NCI-H2081 treated with DMSO at 0.1 percent for 48 hours (cell line): ENCODE measurements around the gene CBARP.
"Not testable (repeated sequence)": the region's sequence is repeated elsewhere in the genome, so short reads cannot be mapped to it uniquely, and the experiment has no call there.

Experiments
- DNase-seq: peaks from one replicate; lab custom pipeline; 2025; lab: John Stamatoyannopoulos, UW

Gene CBARP

DNA sequence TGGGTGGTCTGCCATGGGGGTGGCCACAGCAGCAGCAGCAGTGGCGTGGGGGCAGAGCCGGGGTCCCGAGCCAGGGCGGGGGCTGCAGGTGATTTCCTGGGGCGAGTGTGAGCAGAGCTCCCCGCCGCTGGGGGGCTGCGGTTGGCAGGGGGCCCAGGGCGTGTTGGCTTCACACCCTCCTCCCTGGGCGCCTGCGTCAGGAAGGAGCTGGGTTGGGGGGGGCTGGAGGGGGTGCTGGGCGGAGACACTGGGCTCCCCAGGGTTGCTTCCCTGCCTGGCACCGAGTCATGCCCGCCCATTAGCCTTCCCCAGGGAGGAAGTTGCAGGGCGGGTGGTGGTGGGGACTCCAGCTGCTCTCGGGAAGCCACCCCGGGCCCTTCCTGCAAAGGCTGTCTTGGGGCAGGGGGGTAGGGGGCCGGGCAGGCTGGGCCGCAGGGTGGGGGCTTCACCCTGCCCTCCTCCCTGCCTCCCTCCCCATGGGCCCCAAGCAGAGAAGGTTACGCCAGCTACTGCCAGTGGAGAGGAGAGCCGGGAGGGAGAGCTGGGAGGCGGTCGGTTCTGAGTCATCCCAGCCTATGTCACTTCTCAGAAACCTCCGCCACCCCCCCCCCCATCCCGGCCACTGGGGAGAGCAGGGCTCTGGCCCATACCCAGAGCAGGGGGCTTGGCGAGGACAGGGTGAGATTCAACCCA is 15.2 kb upstream of the CBARP start:
- DNase-seq = peak; percentile 37

DNA sequence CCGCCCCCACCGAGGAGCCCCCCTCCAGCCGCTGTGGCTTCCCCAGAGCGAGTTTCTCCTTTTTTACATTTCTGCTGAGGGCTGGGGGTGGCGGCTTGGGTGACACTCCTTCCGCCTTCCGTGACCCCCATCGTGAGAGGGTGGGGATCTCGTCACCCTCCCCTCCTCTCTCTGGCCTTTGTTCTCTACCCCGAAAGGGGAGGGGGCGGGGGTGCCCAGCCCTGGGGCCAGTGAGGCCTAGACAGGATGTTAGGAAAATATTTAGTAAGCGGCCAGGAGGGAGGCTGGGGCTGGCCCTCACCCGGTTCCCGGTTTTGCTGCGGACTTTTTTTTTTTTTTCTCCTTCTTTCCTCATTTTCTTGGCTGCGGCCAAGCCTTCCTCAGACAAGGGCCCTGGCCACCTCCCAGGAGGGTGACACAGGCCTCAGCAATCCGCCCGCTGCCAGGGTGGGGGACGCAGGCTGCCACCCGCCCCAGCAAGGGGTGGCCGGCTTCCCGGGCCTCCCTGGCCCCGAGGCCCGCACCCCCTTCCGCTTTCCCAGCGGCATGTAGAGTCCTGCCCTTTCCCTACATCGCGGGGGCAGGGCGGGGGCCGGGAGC is 14.5 kb upstream of the CBARP start:
- DNase-seq = no peak

DNA sequence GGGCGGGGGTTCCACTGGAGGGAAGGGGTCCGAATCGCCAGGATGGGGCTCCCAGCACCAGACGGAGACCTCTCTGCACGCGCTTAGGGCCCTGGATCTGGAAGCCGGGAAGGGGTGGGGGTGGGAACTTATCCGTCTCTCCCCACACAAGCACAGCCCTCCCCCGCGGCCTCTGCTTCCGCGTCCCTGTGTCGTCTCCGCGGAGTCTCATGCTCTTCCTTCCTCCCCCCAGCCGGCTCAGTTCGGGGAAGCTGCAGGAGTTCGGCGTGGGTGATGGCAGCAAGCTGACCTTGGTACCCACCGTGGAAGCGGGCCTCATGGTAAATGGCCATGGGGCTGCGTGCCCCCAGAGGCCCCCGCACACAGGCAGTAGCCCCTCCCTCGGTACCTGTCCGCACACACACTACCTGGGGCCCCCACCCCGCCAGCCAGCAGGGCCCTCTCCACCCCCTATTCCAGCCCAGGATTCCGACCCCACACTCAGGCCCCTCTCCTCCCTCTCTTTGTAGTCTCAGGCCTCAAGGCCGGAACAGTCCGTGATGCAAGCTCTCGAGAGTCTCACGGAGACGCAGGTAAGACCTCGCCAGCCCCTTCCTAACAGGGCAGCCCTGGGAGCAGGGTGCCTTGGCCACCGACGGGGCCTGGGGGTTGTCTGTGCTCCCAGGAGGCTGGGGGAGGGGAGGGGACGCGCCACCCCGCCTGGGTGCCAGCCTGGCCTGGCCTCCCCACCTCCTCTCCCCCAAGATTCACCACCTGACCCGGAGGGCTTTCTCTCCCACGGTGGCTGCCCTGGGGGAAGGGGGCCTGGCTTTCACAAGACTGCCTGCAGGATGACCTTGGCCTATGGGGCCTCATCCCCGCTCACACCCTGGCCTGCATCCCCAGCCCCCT is 13.8 kb upstream of the CBARP start:
- DNase-seq = no peak

DNA sequence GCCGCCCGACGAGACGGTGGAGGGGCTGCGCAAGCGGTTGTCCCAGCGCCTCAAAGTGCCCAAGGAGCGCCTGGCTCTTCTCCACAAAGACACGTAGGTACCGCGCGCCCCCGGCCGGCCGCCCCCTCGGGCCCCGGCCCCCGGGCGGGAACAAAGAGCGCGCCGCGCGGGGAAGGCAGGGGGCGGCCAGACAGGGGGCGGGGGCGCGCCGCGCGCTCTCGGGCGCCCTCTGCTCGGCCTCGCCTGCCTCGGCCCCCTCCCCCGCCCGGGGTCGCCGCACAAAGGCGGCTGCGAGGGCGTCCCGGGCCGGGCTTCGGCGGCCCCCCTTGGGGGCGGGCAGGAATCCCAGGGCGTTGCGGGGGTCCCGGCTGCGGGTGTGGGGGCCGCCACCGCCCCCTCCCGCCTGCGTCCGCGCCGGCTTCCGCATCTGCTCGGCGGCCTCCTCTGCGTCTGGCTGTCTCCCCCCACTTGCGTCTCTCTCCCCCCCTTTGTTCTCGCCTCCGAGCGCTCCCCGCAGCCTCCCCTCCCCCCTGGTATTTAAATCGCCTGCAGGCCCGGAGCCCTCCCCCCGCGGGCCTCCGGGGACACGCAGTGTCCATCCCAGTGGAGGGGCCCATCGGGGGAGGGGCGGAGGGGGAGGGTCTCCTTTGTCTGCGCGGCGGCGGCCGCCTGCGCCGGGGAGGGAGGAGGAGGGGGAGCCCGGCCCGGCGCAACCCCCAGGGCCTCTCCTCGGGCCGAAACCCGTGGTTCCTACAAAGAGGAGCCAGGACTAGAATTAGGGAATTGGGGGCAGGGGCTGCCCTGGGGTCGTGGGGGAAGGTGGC is 12.8 kb upstream of the CBARP start:
- no peak for DNase-seq

- DNase-seq = no peak
Observed at GRCh38 chr19:1249990-1250436, 12.2 kb upstream of the CBARP start.

DNA sequence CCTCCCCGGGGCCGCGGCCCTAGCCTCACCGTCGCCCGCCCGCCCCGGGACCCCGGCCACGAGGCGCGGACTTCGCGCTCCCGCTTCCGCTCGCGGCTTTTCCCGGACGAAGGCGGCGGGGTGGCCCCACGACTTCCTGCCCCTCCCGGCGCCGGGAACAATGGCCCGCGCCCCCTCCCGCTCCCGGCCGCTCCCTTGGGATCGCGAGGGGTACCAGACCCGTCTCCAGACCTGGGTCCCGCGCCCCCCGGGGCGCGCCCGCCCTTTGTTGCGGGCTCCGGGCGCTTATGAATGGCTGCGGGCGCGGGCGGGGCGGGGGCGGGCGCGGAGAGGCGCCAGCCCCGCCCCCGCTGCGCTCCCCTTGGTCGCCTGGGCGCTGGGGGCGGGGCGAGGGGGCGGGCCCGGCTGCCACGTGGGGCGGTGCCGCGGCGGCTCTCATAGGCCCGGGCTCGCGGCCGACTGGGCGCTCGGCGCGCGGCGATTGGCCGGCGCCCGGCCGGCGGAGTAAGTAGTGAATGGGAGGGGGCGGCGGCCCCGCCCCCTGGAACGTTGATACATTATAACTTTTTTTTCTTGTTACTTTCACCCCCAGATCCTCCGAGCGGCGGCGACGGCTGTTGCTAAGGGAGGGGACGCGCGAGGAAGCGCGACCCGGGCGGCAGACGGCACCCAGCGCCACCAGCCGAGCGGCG is 11.6 kb upstream of the CBARP start:
- peak; percentile 72 for DNase-seq

- no peak for DNase-seq
Observed at GRCh38 chr19:1248786-1249297, 11.0 kb upstream of the CBARP start.

GRCh38 chr19:1248139-1248785 is 10.5 kb upstream of the CBARP start, which contains the start of gene MIDN:
Gene MIDN (plus strand): TSS chr19:1248583. CDS start chr19:1250297, 1,714 bp downstream.
- DNase-seq = no peak

GRCh38 chr19:1247748-1248138 is 9.9 kb upstream of the CBARP start:
- DNase-seq = no peak

DNA sequence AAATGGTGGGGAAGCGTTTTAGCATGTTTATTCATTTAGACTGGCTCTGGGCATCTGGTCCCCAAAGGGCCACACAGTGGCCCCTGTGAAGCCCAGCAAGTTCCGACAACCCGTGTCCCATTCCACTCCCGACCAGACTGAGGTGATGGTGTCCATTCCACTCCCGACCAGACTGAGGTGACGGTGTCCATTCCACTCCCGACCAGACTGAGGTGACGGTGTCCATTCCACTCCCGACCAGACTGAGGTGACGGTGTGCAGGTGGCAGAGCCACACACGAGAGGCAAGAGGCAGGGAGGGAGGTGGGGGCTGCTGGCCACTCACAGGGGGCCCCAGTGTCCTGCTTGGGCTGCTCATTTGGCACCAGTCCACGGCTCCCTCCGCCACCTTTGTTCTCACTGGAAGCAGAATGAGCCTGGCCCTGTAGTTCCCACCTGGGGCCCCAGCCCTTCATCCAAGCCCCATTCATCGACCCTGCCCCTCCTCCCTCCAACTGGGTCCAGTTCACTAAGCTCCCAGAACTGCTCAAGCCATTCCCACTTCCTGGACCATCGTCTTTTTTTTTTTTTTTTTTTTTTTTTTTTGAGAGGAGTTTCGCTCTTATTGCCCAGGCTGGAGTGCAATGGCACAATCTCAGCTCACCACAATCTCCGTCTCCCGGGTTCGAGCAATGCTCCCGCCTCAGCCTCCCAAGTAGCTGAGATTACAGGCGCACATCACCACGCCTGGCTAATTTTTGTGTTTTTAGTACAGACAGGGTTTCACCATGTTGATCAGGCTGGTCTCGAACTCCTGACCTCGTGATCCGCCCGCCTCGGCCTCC is 8.7 kb upstream of the CBARP start:
- not testable (repeated sequence) for DNase-seq

DNA sequence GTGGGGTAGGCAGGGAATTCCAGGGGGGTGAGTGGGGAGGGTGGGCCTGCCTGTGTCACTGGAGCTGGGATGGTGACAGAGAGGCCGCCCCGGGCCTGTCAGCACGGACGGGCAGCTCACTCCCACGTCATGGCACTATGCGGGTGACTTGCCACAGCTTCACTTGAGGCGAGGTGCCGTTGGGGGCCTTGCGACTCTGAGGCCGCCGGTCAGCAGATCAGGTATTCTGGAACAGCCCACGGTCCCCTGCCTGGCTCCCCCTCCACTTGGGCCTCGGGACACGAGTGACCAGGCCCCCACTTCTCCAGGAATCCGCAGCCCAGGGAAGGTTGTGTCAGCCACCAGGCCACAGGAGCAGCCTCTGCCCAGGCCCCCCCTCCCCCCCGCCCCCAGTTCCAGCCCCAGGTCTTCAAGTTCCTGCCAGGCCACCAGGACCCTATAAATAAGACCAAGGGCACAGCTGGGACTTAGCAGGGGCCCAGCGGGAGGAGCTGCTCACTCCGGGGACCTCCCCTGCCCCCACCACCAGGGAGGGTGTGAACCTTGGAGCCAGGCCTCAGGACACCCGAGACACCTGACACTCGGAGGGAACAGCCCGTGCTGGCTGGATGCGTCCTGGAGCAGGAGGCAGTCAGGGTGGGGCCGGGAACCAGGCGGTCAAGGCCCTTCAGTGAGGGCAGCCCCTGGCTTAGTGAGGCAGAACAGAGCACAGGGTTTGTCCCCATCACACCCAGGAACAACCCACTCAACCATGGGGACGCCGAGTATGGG is 7.9 kb upstream of the CBARP start:
- DNase-seq = no peak

- no peak for DNase-seq
Observed at GRCh38 chr19:1244693-1245451, 7.1 kb upstream of the CBARP start.

DNA sequence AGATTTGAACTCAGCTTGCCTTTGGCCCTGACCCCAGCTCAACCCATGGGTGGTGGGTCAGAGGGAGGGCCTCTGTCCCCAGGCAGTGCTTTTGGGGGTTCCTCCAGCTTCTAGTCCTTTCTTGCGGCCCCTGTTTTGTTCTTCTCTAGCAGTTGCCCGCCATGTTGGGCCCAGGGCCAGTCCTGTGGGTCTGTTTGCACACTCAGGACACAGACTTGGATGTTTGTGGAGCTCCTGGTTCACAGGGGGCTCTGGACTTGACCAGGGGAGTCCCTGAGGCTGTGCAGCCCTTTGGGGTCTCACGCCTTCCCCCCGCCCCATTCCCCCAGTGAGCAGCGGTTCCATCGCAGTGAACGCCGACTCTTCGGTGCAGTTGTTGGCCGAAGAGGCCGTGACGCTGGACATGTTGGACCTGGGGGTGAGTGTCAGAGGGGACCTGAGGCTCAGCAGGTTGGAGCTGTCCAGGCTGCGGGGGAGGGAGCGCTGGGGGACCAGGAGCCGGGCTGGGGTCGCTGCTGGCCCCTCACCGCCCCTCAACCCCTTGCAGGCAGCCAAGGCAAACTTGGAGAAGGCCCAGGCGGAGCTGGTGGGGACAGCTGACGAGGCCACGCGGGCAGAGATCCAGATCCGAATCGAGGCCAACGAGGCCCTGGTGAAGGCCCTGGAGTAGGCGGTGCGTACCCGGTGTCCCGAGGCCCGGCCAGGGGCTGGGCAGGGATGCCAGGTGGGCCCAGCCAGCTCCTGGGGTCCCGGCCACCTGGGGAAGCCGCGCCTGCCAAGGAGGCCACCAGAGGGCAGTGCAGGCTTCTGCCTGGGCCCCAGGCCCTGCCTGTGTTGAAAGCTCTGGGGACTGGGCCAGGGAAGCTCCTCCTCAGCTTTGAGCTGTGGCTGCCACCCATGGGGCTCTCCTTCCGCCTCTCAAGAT is 6.2 kb upstream of the CBARP start:
- DNase-seq = no peak

GRCh38 chr19:1241417-1242095 is 3.8 kb upstream of the CBARP start, which contains the start of gene ATP5F1D:
Gene ATP5F1D (plus strand): TSS chr19:1241751. CDS start chr19:1241851, 100 bp downstream.
- DNase-seq = peak; percentile 71

- no peak for DNase-seq
Observed at GRCh38 chr19:1240925-1241324, 3.1 kb upstream of the CBARP start.
